GM12892 (cell line): ENCODE data around the gene MT1M.

Experiments used
- POLR2A ChIP-seq: IDR thresholded peaks from 2 replicates; pipeline ENCODE4 v1.6.1; 2011; ENCODE audit warnings: low read depth, low read length, control low read depth
- POLR2AphosphoS5 ChIP-seq: IDR thresholded peaks from 2 replicates; pipeline ENCODE4 v1.6.1; 2011; ENCODE audit warnings: low read depth, low read length, control low read depth
- TAF1 ChIP-seq: IDR thresholded peaks from 2 replicates; pipeline ENCODE4 v1.6.1; 2011; ENCODE audit warnings: low read depth, mild to moderate bottlenecking, control low read depth, low read length, borderline replicate concordance

DNA sequence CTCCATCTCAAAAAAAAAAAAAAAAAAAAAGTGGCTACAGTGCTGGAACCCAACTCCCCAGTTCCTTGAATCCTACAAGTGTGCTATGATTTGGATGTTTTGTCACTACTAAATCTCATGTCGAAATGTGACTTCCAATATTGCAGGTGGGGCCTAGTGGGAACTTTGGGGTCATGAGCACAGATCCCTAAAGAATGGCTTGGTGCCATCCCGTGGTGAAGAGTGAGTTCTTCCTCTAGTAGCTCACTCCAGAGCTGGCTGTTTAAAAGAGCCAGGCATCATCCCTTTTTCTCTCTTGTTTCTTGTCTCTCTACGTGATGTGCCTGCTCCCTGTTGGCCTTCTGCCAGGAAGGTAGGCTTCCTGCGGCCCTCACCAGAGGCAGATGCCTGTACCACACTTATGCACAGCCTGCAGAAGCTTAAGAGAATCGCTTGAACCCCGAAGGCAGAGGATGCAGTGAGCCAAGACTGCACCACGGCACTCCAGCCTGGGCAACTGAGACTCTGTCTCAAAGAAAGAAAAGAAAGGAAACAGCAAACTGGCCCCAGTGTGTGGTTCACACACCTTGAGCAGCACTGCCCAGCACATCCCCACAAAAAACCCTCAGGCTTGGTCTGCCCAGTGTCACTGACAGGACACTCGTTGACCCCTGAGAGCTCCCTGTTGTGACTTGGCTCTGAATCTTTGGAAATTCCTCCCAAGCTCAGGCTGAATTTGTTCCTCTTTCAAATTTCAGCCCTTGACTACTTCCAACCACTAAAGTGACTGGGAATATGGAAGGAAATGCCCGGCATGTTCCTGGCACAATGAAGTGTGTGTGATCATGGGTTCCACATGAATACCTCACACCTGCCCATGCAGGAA is 3.7 kb upstream of the MT1M start:
- TF ChIP-seq POLR2AphosphoS5 (no peak), POLR2A (no peak), TAF1 (no peak)
